ENCODE results near the gene HDLBP. TPM values are rescaled to one million over a fixed set of nuclear protein-coding genes. Genes with fewer than 3 reads are reported as not detected.
A peak's percentile ranks its signal among the peaks of the same experiment; 100 is the strongest.

The HDLBP gene
- total RNA-seq, 1 donor from 2014 or later = 490 TPM

DNA sequence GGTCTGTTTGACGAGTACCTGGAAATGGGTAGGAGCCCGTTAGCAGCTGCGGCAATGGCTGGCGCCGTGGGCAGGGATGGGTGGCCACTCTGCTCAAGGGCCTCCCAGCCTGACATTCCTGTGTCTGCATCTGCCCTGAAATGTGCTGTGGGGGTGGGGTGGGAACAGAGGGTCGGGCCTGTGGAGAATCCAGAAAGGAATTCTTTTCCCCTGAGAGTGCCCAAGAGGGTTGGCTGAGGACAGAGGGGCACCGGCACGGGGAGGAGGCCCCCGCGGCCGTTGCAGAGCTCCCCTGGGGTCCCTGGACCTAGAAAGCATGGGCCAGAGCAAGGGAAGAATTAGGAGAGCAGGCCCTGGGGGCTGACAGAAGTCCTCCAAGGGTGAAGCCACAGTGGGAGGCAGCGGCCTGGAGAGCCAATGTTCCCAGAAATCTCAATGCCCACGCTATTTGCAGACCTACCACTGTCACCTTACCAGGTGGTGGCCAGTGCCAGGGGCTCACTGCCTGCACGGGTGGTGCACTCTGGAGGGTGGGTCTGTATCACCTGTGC, 99.2 kb downstream of the HDLBP start:
- no peak for ATAC-seq

GRCh38 chr2:241215421-241215820, 100.1 kb downstream of the HDLBP start:
- DNase-seq (ENCODE audit: low spot score) = no peak
- no peak for ATAC-seq

More for the DNA sequence above, 99.2 kb downstream of the HDLBP start:
- DNase-seq (ENCODE audit: low spot score) = no peak

GRCh38 chr2:241214766-241215165, 100.7 kb downstream of the HDLBP start:
- ATAC-seq (no peak), DNase-seq (ENCODE audit: low spot score) (no peak)

DNA sequence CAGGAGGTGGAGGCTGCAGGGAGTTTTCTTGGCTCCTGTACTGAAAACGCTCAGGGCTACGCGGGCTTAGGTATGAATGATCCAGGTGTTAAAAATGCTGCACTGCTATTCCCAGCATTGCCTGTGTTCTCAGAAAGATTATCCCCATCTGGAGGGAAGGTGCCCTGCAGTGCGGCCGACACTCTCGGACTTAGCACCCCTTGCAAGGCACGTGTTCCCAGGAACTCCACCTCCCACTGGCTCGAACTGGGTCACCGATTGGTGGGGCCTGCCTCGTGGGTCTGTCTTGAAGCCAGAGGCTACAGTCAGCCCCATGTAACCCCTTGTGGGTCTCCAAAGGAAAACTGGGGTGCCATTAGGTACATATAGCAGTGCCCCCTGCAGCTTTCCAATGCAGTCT, 101.3 kb downstream of the HDLBP start:
- no peak for ATAC-seq
- DNase-seq (ENCODE audit: low spot score) = no peak

GRCh38 chr2:241213567-241213966, 101.9 kb downstream of the HDLBP start:
- ATAC-seq = no peak
- no peak for DNase-seq (ENCODE audit: low spot score)

DNA sequence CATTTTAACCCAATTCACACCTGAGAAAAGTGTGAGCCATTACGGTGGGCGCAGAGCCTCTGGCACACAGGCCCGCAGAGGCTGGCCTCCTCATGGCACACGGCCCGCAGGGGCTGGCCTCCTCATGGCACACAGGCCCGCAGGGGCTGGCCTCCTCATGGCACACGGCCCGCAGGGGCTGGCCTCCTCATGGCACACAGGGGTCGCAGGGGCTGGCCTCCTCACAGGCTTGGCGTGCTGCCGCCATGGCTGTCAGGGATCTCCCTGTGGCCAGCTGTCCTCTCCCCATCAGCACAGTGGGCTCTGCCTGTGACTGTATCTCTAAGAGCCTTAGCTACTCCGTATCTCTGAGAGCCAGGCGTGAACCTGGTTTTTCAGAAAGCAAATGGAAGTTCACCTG, 102.4 kb downstream of the HDLBP start:
- no peak for DNase-seq (ENCODE audit: low spot score)
- ATAC-seq = no peak

DNA sequence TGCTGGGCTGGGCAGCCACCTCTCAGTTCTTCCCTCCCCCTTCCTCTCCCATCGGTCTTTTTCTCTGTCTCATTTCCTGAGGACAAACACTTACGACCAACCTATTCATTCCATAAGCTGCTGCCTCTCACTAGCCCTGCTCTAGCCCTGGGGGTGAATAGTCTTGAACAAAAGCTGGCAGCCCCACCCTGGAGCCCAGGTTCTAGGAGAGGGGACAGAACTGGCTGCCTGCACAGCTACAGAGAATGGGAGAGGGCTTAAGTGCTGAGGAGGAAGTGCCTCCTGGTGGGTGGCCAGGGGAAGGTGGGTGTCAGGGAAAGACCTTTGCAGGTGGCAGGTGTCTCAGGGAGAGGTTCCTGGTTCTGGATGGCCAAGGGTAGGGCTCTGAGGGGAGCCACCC, 104.2 kb downstream of the HDLBP start:
- no peak for DNase-seq (ENCODE audit: low spot score)
- ATAC-seq = no peak

- ATAC-seq = no peak
- DNase-seq (ENCODE audit: low spot score) = no peak
Observed at GRCh38 chr2:241209271-241209670, 106.2 kb downstream of the HDLBP start.

- ATAC-seq (peak; percentile 18), DNase-seq (ENCODE audit: low spot score) (no peak)
Observed at GRCh38 chr2:241208058-241208457, 107.4 kb downstream of the HDLBP start.

GRCh38 chr2:241207641-241208040, 107.8 kb downstream of the HDLBP start:
- ATAC-seq (peak; percentile 66), DNase-seq (ENCODE audit: low spot score) (no peak)

- DNase-seq (ENCODE audit: low spot score) (no peak), ATAC-seq (no peak)
Observed at GRCh38 chr2:241207151-241207550, 108.3 kb downstream of the HDLBP start.

DNA sequence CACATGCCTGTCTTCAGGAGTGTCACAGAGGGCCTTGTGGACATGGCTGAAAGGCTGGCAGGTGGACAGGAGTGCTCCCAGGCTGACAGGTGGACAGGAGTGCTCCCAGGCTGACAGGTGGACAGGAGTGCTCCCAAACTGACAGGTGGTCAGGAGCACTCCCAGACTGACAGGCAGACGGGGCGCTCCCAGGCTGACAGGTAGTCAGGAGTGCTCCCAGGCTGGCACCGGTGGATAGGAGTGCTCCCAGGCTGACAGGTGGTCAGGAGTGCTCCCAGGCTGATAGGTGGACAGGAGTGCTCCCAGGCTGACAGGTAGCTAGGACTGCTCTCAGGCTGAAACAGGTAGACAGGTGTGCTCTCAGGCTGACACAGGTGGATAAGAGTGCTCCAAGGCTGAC, 110.4 kb downstream of the HDLBP start:
- DNase-seq (ENCODE audit: low spot score) (no peak), ATAC-seq (no peak)

- no peak for ATAC-seq
- DNase-seq (ENCODE audit: low spot score) = no peak
Observed at GRCh38 chr2:241204490-241204889, 111.0 kb downstream of the HDLBP start.

- no peak for ATAC-seq
- no peak for DNase-seq (ENCODE audit: low spot score)
Observed at GRCh38 chr2:241204010-241204384, 111.5 kb downstream of the HDLBP start.

DNA sequence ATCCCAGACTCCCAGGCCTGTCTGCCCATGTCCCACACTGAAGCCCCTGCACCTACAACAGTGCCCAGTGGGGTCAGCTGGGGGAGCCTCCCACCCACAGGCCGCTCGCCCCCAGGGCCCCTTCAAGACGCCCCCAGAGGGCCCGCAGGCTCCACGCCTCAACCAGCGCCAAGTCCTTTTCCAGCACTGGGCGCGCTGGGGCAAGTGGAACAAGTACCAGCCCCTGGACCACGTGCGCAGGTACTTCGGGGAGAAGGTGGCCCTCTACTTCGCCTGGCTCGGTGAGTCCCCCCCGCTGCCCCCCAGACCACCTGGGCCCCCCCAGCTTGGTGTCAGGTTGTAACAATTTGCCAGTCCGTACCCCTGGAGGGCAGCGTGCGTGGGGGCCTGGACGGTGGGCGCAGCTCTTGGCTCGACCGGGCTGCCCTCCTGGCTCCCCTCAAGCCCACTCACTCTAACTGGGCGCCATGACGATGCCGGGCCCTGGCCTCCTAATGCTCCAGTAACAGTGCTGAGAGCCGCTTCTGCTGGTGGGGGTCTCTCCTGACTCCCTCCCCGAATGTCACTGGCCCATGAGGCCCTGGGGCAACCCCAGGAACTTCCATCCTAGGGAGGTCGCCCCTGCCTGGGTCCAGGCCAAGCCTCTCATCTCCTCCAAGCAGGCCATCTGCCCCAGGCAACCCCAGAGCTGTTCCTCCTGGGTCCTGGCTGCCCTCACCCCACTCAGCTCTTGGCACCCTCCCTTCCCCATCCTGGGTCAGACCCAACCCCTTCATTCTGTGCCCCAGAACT, 112.1 kb downstream of the HDLBP start:
- ATAC-seq (no peak), DNase-seq (ENCODE audit: low spot score) (no peak)

GRCh38 chr2:241202681-241203080, 112.8 kb downstream of the HDLBP start:
- ATAC-seq (no peak), DNase-seq (ENCODE audit: low spot score) (no peak)

- ATAC-seq (no peak), DNase-seq (ENCODE audit: low spot score) (no peak)
Observed at GRCh38 chr2:241202268-241202585, 113.2 kb downstream of the HDLBP start.

- ATAC-seq (no peak), DNase-seq (ENCODE audit: low spot score) (no peak)
Observed at GRCh38 chr2:241201445-241202267, 113.8 kb downstream of the HDLBP start.

GRCh38 chr2:241200822-241201395, 114.6 kb downstream of the HDLBP start:
- DNase-seq (ENCODE audit: low spot score) = no peak
- ATAC-seq = no peak

DNA sequence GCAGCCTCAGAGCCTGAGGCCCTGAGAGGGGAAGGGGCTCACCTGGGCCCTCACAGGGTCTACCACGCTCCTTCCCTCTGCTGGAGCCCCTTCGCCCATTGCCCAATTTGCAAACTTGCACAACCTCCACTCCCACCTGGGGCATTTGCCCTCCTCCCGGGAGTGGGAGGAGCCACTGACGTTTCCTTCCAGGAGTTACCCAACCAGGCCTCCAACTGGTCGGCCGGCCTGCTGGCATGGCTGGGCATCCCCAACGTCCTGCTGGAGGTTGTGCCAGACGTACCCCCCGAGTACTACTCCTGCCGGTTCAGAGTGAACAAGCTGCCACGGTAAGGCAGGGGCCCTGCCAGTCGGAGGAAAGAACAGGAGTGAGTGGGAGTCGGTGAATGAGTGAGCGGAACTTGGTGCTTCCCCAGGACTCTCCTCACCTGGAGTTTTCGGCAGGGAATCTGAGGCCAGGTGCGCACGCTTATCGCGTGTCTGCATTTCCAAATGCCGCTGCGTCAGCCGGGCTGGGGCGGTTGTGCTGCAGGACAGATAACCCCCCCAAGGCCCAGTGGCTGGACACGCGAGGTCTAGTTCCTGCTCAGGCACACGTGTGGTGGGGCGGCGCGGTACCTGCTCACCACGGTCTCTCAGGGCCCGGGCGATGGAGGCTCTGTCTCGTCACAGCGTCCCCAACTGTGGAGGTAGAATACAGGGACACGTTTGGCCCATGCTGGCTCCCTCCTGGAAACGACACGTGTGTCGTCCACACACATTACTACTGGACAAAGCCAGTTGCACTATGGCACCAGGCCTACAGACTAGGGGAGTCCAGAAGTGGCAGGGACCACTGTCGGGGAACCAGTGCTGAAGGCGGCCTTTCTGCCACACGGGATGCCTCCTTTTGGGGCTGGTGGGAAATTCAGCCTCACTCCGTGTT, 115.3 kb downstream of the HDLBP start:
- DNase-seq (ENCODE audit: low spot score) = no peak
- no peak for ATAC-seq

DNA sequence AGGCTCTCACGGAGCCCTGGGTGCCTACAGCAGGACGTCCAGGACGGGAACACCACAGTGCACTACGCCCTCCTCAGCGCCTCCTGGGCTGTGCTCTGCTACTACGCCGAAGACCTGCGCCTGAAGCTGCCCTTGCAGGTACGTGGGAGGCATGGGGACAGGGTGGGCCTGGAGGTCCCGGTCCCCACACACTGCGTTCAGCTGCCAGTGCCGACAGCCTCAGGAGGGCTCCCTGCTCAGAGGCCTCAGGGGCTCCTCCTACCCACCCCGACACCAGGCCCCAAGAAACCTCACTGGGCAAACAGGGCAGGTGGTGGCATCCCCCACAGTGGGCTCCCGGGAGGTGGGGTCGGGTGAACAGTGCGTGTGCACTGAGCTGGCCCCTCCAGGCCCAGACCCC, 116.2 kb downstream of the HDLBP start:
- ATAC-seq = no peak
- DNase-seq (ENCODE audit: low spot score) = no peak
